Stomach (tissue), 9 donors: ENCODE measurements around the gene ITPR1. TPM values are rescaled to one million over a fixed set of nuclear protein-coding genes. Genes with fewer than 3 reads are reported as not detected.

Experiments used
- DNase-seq, 2 donors: peaks; one replicate each; pipeline versions ENCODE4 v3.0.0 to v3.0.0-alpha.2; 2013 to 2019
- H3K27ac ChIP-seq, 5 donors: fragments of 200-600 bp in 4 of 5; sonication (generic) in 4 of 5; one replicate each; pipeline ENCODE4 v1.5.1; 2013 to 2019; ENCODE audit warnings: mild to moderate bottlenecking in 1 of 5, moderate library complexity in 1 of 5
- H3K27me3 ChIP-seq, 3 donors: fragments of 200-600 bp; sonication (generic); one replicate each; pipeline ENCODE4 v1.5.1; 2017 to 2019; ENCODE audit warnings: mixed run types in 1 of 3
- H3K36me3 ChIP-seq, 4 donors: fragments of 200-600 bp; sonication (generic); 1 replicate in 3 of 4; 2 replicates in 1 of 4; pipeline ENCODE4 v1.5.1; 2016 to 2019
- H3K4me1 ChIP-seq, 4 donors: fragments of 200-600 bp; sonication (generic); one replicate each; pipeline ENCODE4 v1.5.1; 2016 to 2019
- H3K4me3 ChIP-seq, 4 donors: fragments of 200-600 bp; sonication (generic) in 3 of 4; one replicate each; pipeline ENCODE4 v1.5.1; 2016 to 2019; ENCODE audit warnings: mild to moderate bottlenecking in 1 of 4
- H3K9me3 ChIP-seq, 4 donors: fragments of 200-600 bp; sonication (generic); one replicate each; pipeline ENCODE4 v1.5.1; 2016 to 2019
- EP300 ChIP-seq: sonication (generic); formaldehyde crosslinking; IDR thresholded peaks from one replicate; pipeline ENCODE4 v1.6.1; 2017; ENCODE audit warnings: antibody characterized with exemption
- POLR2A ChIP-seq, 4 donors: fragments of 450-650 bp; IDR thresholded peaks; one replicate each; pipeline ENCODE4 v1.6.1; 2016; ENCODE audit warnings: antibody characterized with exemption in 4 of 4, control low read depth in 2 of 4, mild to moderate bottlenecking in 1 of 4, moderate library complexity in 1 of 4
- POLR2AphosphoS5 ChIP-seq, 3 donors: sonication (generic); formaldehyde crosslinking; IDR thresholded peaks; one replicate each; pipeline ENCODE4 v1.6.1; 2016; ENCODE audit warnings: antibody characterized with exemption in 3 of 3
- WGBS, 5 donors: extraction: QIAGEN DNeasy Blood & Tissue Kit in 3 of 5; methylation state at CpG; one replicate each; pipeline versions ENCODE4 v1.1.5 to v1.1.7; 2013 to 2018; 5-methylcytosine and 5-hydroxymethylcytosine counted together
- intact Hi-C: fragments of 100-400 bp; cut with DNase I; formaldehyde crosslinking; loops from one replicate; pipeline ENCODE4 v1.15.1; 2023; ENCODE audit warnings: low total_unique reads
- polyA plus RNA-seq, 3 donors: library from polyadenylated mRNA; stranded (reverse); fragments of 200-250 nt; gene quantifications; one replicate each; pipeline ENCODE4 v1.2.3, GENCODE V29; 2013
- total RNA-seq, 5 donors: library from RNA; depleted of rRNA; stranded (reverse); fragments of >200 nt; gene quantifications; one replicate each; pipeline versions ENCODE4 v1.1.0 to v1.2.3, GENCODE V29; 2014 to 2016
- TF ChIP-seq, protein P1 (sequence below), 7 experiments: fragments of 450-650 bp in 4 of 7; fragments of 200-600 bp in 3 of 7; sonication (generic) in 3 of 7; IDR thresholded peaks; one replicate each; pipeline ENCODE4 v1.5.1; 2016 to 2019; ENCODE audit warnings: antibody characterized with exemption in 7 of 7, control low read depth in 2 of 7, mild to moderate bottlenecking in 1 of 7
- donor health status: healthy with polysubstance abuse.
- donor health status: Bipolar disorder and iron deficiency.
- donor health status: healthy.

ITPR1 gene
- total and polyA plus RNA-seq, 8 donors = 6.6 to 192 (median 32.9) TPM

DNA sequence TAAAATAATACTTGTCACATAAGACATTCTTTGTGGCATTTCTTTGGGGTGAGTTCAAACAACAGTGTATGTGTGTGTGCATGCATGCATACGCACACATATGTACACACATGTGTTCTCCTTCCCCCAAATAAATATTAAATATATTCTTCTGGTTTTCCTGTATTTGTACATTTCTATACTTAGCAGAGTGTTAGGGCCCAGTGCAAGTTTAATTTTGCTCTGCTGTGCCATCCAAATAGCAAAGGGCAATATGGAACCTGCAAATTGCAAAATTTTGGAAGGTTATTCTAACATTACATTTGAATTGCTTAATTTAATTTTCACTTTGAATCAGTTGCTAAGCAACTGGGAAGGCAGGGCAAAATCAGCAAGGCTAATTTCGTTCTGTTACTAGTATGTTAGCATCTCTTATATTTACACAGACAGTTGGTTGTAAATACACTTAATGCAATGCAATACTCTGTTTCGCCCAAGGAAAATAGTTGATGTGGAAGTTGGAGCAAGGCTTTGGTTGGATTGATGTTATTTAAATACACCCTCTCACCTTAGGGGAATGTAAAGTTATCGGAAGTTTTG is 130.4 kb downstream of the ITPR1 start:
- no peaks in the 10 kb centered on the region for H3K27me3 ChIP-seq
- peaks cover 0 to 13% (median 7%) of the 10 kb centered on the region in 4 donors for H3K36me3 ChIP-seq
- no peak for TF ChIP-seq EP300
- no peak for TF ChIP-seq POLR2A (IDR thresholded peaks at IDR 0.05)
- TF ChIP-seq POLR2AphosphoS5 (IDR thresholded peaks at IDR 0.05) = no peak
- TF ChIP-seq, protein P1, sequence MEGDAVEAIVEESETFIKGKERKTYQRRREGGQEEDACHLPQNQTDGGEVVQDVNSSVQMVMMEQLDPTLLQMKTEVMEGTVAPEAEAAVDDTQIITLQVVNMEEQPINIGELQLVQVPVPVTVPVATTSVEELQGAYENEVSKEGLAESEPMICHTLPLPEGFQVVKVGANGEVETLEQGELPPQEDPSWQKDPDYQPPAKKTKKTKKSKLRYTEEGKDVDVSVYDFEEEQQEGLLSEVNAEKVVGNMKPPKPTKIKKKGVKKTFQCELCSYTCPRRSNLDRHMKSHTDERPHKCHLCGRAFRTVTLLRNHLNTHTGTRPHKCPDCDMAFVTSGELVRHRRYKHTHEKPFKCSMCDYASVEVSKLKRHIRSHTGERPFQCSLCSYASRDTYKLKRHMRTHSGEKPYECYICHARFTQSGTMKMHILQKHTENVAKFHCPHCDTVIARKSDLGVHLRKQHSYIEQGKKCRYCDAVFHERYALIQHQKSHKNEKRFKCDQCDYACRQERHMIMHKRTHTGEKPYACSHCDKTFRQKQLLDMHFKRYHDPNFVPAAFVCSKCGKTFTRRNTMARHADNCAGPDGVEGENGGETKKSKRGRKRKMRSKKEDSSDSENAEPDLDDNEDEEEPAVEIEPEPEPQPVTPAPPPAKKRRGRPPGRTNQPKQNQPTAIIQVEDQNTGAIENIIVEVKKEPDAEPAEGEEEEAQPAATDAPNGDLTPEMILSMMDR (IDR thresholded peaks at IDR 0.05) = no peak
- intact Hi-C loops = no loop called here
- no peak overlapping the region for H3K4me3 ChIP-seq
- H3K9me3 ChIP-seq = no peaks in the 10 kb centered on the region
- WGBS, 5 donors = 75 to 89% (median 86%) methylated on average over 4 of the region's 4 CpGs
- no peak overlapping the region for H3K27ac ChIP-seq
- no peak for DNase-seq
- peaks cover 0 to 4% (median 2%) of the 10 kb centered on the region in 4 donors for H3K4me1 ChIP-seq

DNA sequence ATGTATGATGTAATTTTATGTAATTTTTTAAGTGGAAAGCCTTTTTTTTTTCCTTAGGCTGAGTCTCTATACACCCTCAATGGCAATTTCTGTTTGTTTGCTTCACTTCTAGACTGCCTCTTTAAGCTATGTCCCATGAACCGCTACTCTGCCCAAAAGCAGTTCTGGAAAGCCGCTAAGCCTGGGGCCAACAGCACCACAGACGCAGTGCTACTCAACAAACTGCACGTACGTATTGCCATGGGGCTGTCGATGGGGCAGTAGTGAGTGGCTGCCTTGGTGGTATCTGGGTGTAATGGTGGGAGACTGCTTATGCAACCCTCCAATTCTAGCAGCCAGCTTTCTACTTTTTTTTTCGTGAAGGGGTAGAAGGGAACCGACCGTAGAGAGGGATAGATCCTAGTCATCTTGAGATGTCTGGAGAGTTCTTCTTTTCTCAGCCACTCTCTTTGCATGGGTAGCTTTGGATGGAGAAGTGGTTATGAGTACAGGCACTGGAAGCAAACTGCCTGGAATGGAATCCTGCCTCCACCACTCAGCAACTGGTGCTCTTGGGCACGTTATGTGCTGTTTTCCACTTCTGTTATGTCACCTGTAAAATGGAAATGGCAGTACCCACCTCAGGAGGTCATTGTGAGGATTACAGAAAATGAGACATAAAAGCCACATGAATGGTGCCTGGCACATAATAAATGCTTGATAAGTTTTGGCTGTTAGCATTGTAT is 134.7 kb downstream of the ITPR1 start:
- Histone ChIP-seq H3K36me3 (peaks cover 0 to 20% (median 7%) of the 10 kb centered on the region in 4 donors), H3K4me3 (no peak overlapping the region), H3K9me3 (no peaks in the 10 kb centered on the region), H3K4me1 (no peaks in the 10 kb centered on the region), H3K27ac (no peak overlapping the region), H3K27me3 (no peaks in the 10 kb centered on the region)
- WGBS, 5 donors = 91 to 95% (median 93%) methylated on average over 10 of the region's 10 CpGs
- intact Hi-C loops = no loop called here
- TF ChIP-seq EP300 = no peak
- TF ChIP-seq POLR2AphosphoS5 (IDR thresholded peaks at IDR 0.05) = no peak
- TF ChIP-seq, protein P1 (IDR thresholded peaks at IDR 0.05) = no peak
- no peak for TF ChIP-seq POLR2A (IDR thresholded peaks at IDR 0.05)
- DNase-seq = no peak

DNA sequence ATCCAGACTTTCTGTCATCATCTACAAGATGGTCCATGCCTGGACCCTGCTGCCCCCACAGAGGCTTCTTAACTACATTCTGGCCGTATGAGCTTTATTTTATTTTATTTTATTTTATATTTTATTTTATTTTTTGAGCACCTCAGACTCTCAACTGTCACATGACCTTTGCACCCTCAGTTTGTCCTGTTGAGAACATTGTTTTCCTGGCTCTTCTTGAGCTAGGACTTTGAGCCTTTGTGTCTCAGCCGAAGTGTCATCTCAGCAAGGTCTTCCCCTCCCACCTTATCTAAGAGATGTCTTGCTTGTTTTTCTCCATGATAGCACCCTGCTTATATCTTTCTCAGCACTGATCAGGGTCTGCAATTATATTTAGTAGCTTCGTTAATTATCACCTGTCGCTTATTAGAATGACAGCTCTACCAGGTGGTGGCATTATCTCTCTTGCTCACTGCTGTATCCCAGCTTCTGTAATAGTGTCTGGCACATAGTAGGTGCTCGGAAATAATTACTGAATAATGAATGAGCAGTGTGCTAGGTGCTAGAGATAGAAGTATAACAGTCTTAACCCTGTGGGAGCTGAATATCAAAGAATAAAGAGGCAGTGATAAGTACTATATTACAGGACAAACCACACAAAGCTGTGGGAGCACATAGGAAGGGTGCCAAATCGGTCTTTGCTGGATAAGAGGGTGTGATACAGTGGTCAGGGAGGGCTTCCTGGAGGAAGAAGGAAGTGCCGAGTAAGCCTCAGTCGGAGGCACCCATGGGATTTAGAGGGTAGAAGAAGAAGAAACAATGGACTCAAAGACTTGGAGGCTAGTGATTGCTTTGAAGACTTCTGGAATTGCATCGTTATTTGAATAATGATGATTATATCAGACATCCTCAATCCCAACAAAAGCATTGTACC is 136.2 kb downstream of the ITPR1 start:
- TF ChIP-seq POLR2AphosphoS5 (IDR thresholded peaks at IDR 0.05) = no peak
- no peak for TF ChIP-seq EP300
- TF ChIP-seq, protein P1 (IDR thresholded peaks at IDR 0.05) = no peak
- no peak for TF ChIP-seq POLR2A (IDR thresholded peaks at IDR 0.05)
- 78 to 84% (median 82%) methylated on average over 9 of the region's 9 CpGs for WGBS, 5 donors
- Histone ChIP-seq H3K4me1 (peaks cover 0 to 8% (median 0%) of the 10 kb centered on the region in 4 donors), H3K27me3 (no peaks in the 10 kb centered on the region), H3K36me3 (peaks cover 0 to 20% (median 7%) of the 10 kb centered on the region in 4 donors), H3K9me3 (no peaks in the 10 kb centered on the region), H3K4me3 (no peak overlapping the region), H3K27ac (no peak overlapping the region)
- DNase-seq = no peak
- intact Hi-C loops = loop anchor here (5.0 kb wide), 2 partner anchors 137 to 277 kb away; partner anchors contain the start of gene ITPR1
